ENCODE measurements around the gene DERL2. TPM values are rescaled to one million over a fixed set of nuclear protein-coding genes. Genes with fewer than 3 reads are reported as not detected.

Gene DERL2
- total and polyA plus RNA-seq, 12 donors = 25.6 to 165 (median 80.9) TPM

- no peaks in the 10 kb centered on the region for H3K9me3 ChIP-seq (replicated peaks in 1 of 3)
- H3K27me3 ChIP-seq = no peaks in the 10 kb centered on the region
- H3K4me3 ChIP-seq = no peak overlapping the region
- H3K27ac ChIP-seq = peak overlapping the region in 1 of 5 donors; percentile 66
- DNase-seq = peak in 1 of 7 donors; percentile 55
- intact Hi-C loops (cut with DNase I) = no loop called here
- no peaks in the 10 kb centered on the region for H3K36me3 ChIP-seq (replicated peaks in 1 of 2)
- H3K4me1 ChIP-seq (replicated peaks in 1 of 2) = peaks cover 7 to 13% of the 10 kb centered on the region in 2 donors
- TF ChIP-seq POLR2A (IDR thresholded peaks at IDR 0.05) = no peak
- TF ChIP-seq CTCF (IDR thresholded peaks at IDR 0.05) = no peak
- 85 to 89% (median 88%) methylated on average over 5 to 8 of the region's 8 CpGs for WGBS, 4 donors
Observed at GRCh38 chr17:5501685-5502084, 15.7 kb upstream of the DERL2 start.

GRCh38 chr17:5500589-5501391 lies 14.8 kb upstream of the DERL2 start:
- no peaks in the 10 kb centered on the region for H3K36me3 ChIP-seq (replicated peaks in 1 of 2)
- peak overlapping the region in 1 of 5 donors; percentile 66 for H3K27ac ChIP-seq
- intact Hi-C loops (cut with DNase I) = no loop called here
- TF ChIP-seq POLR2A (IDR thresholded peaks at IDR 0.05) (peak in 1 of 2 donors; percentile 50), CTCF (IDR thresholded peaks at IDR 0.05) (no peak)
- 0 to 4% (median 1%) methylated on average over 10 to 66 of the region's 67 CpGs for WGBS, 4 donors
- H3K4me3 ChIP-seq = peak overlapping the region in 2 of 4 donors; percentile 28 to 64
- H3K27me3 ChIP-seq = no peaks in the 10 kb centered on the region
- H3K9me3 ChIP-seq (replicated peaks in 1 of 3) = no peaks in the 10 kb centered on the region
- peak; percentile 52 to 93 (median 70) for DNase-seq
- peaks cover 7 to 13% of the 10 kb centered on the region in 2 donors for H3K4me1 ChIP-seq (replicated peaks in 1 of 2)

GRCh38 chr17:5500247-5500588 lies 14.2 kb upstream of the DERL2 start:
- peak overlapping the region in 1 of 5 donors; percentile 66 for H3K27ac ChIP-seq
- DNase-seq = no peak
- no peaks in the 10 kb centered on the region for H3K27me3 ChIP-seq
- TF ChIP-seq POLR2A (IDR thresholded peaks at IDR 0.05) (no peak), CTCF (IDR thresholded peaks at IDR 0.05) (no peak)
- H3K4me1 ChIP-seq (replicated peaks in 1 of 2) = peaks cover 7 to 13% of the 10 kb centered on the region in 2 donors
- H3K9me3 ChIP-seq (replicated peaks in 1 of 3) = no peaks in the 10 kb centered on the region
- intact Hi-C loops (cut with DNase I) = no loop called here
- 2 to 9% (median 5%) methylated on average over 12 to 18 of the region's 18 CpGs for WGBS, 4 donors
- peak overlapping the region in 1 of 4 donors; percentile 64 for H3K4me3 ChIP-seq
- H3K36me3 ChIP-seq (replicated peaks in 1 of 2) = no peaks in the 10 kb centered on the region

GRCh38 chr17:5499476-5500231 lies 13.7 kb upstream of the DERL2 start:
- DNase-seq = peak in 1 of 7 donors; percentile 63
- WGBS, 4 donors = 27 to 86% (median 34%) methylated on average over 5 to 44 of the region's 44 CpGs
- Histone ChIP-seq H3K4me1 (replicated peaks in 1 of 2) (peaks cover 7 to 13% of the 10 kb centered on the region in 2 donors), H3K36me3 (replicated peaks in 1 of 2) (no peaks in the 10 kb centered on the region), H3K27me3 (no peaks in the 10 kb centered on the region), H3K9me3 (replicated peaks in 1 of 3) (no peaks in the 10 kb centered on the region), H3K27ac (peak overlapping the region in 1 of 5 donors; percentile 66), H3K4me3 (peak overlapping the region in 1 of 4 donors; percentile 64)
- intact Hi-C loops (cut with DNase I) = no loop called here
- no peak for TF ChIP-seq CTCF (IDR thresholded peaks at IDR 0.05)
- TF ChIP-seq POLR2A (IDR thresholded peaks at IDR 0.05) = no peak

Measured in adrenal gland (tissue), 12 donors.